Measurements from ENCODE around the gene NOTCH4. TPM values are rescaled to one million over a fixed set of nuclear protein-coding genes. Genes with fewer than 3 reads are reported as not detected.

NOTCH4 gene
- polyA plus RNA-seq, 1 donor from 2014 or later = 4.9 TPM

DNA sequence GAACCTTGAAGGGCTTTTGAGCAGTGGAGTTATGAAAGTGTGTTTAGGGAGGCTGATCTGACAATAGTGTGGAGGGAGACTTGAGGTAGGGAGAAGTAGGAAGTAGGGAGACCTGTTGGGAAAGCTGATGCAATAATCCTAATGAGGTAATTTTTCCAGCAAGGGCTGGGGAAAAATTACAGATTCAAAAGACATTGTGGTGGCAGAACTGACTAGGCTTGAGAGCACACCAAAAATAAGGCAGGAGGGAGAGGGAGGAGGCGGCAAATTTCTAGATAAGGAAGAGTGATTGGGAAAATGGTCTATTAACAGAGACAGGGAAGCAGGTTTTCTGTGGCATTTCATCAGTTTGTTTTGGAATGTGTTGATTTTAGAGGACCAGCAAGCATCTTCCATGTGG lies 77.6 kb downstream of the NOTCH4 start:
- no peak overlapping the region for H3K4me3 Mint-ChIP-seq
- no peak overlapping the region for H3K27ac Mint-ChIP-seq
- H3K4me1 Mint-ChIP-seq = peaks cover 0 to 11% (median 6%) of the 10 kb centered on the region in 3 donors
- peaks cover 37% of the 10 kb centered on the region for H3K27me3 Mint-ChIP-seq
- peaks cover 0 to 4% (median 0%) of the 10 kb centered on the region in 3 donors for H3K9me3 Mint-ChIP-seq
- H3K36me3 Mint-ChIP-seq = no peaks in the 10 kb centered on the region

Other genes with a start within 250 kb of the NOTCH4 start
- gene C4A, start 242.0 kb downstream of the NOTCH4 start, polyA plus RNA-seq = 0.23 TPM
- gene C4B, start 209.3 kb downstream of the NOTCH4 start, polyA plus RNA-seq = not detected
- not detected for gene CYP21A2, start 185.7 kb downstream of the NOTCH4 start, polyA plus RNA-seq
- gene TNXB, start 114.7 kb downstream of the NOTCH4 start, polyA plus RNA-seq = 0.21 TPM
- 25.5 TPM for gene ATF6B, start 95.8 kb downstream of the NOTCH4 start, polyA plus RNA-seq
- 4.1 TPM for gene FKBPL, start 93.8 kb downstream of the NOTCH4 start, polyA plus RNA-seq
- gene PRRT1, start 72.1 kb downstream of the NOTCH4 start, polyA plus RNA-seq = not detected
- 1.5 TPM for gene PPT2, start 69.9 kb downstream of the NOTCH4 start, polyA plus RNA-seq
- not detected for gene EGFL8, start 59.5 kb downstream of the NOTCH4 start, polyA plus RNA-seq
- gene AGPAT1, start 48.0 kb downstream of the NOTCH4 start, polyA plus RNA-seq = 17.2 TPM
- gene RNF5, start 45.7 kb downstream of the NOTCH4 start, polyA plus RNA-seq = 88.8 TPM
- gene AGER, start 39.8 kb downstream of the NOTCH4 start, polyA plus RNA-seq = 0.58 TPM
- 3.3 TPM for gene PBX2, start 33.9 kb downstream of the NOTCH4 start, polyA plus RNA-seq
- gene GPSM3, start 31.4 kb downstream of the NOTCH4 start, polyA plus RNA-seq = 156 TPM
- 0.13 TPM for gene TSBP1, start 147.8 kb upstream of the NOTCH4 start, polyA plus RNA-seq
- gene BTNL2, start 183.1 kb upstream of the NOTCH4 start, polyA plus RNA-seq = not detected
- 8,827 TPM for gene HLA-DRA, start 215.8 kb upstream of the NOTCH4 start, polyA plus RNA-seq